ENCODE results near the gene NUTM2E.
"Not testable (repeated sequence)": the region's sequence is repeated elsewhere in the genome, so short reads cannot be mapped to it uniquely, and the experiment has no call there.

NUTM2E gene, protein sequence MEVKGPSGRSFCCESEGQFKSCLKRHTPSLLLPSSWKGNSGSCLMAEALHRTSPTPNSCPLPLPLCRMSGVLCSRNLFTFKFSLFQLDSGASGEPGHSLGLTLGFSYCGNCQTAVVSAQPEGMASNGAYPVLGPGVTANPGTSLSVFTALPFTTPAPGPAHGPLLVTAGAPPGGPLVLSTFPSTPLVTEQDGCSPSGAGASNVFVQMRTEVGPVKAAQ (N-terminal part only)

DNA sequence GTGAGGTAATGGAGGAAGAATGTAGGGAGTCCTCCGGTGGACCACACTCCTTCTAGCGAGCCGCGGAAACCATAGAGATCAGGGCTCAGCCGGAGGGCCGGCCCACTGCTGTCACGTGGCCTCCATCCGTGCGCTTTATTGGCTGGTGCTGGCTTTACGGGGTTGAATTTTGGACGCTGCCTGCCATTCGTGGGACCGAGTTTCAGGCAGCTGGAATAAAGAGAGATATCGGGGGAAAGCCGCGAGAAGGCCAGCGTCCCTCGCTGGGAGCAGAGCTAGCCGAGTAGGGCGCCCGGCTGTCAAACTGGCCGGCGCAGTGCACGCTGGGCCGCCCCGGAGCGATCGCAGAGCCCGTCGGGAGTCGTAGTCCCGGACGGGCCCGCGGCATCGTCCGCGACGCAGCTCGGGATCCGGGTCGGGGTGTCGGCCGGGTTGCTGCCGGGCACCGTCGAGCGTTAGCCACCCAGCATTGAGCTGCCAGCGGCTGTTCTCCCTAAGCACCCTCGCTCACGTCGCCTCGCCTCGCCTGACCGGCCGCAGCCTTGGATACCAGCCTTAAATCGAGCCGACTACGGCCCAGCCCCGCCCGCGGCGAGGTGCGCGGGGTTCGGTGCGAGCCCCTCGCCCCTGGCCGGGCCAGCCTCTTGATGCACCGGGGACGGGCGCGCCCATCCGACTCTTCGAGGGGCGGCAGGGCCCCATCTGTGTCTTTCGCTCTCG, at the start of gene NUTM2E:
Gene NUTM2E, plus strand, starts transcription at position 244 of the 720 bp plus-strand sequence. CDS start 15,002 bp downstream, outside the sequence.
- peak; percentile 2 for DNase-seq

DNA sequence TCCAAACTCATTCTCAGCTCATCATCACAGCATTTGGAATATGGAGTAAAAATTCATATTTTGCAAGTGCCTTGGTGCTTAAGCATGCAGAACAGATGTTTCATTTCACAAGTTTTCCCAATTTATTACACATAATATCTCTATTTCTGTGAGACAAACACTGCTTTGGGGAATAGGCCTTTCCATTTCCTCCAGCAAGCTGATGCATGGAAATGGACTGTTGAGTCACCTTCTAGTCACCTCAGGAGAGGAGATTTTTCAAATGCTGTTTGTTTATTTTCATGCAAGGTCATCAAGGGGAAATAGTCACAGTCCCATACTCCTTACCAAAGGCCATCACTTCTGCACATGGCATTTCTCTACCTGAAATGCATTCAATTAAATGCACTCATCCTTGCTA, 48.5 kb upstream of the NUTM2E start:
- not testable (repeated sequence) for DNase-seq

DNA sequence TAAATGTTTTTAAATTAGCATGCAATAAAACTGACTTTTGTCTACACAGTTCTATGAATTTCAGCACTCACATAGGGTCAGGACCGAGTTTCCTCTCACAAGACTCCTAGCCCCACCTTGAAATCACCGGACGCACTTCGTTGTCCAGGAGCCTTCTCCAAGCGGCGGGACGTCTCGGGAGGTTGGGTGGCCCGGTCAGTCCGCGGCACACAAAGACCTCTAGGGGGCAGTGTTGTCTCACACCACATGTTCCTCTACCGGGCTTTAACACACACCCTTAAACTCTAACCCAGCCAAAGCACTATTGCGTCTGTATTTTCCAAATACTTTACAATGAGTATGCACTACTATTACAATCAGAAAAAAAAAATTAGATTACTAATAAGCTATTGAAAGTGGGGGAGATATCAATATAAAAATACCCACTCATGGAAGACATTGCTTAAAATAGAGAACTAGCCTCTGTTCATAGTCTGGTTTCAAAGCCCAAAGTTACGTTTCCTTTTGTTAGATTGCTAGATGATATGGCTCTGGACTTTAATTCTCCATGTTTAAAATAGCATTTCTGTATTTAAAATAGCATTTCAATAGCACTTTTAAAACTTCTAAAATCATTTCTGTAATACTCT, 47.1 kb upstream of the NUTM2E start:
- not testable (repeated sequence) for DNase-seq

DNA sequence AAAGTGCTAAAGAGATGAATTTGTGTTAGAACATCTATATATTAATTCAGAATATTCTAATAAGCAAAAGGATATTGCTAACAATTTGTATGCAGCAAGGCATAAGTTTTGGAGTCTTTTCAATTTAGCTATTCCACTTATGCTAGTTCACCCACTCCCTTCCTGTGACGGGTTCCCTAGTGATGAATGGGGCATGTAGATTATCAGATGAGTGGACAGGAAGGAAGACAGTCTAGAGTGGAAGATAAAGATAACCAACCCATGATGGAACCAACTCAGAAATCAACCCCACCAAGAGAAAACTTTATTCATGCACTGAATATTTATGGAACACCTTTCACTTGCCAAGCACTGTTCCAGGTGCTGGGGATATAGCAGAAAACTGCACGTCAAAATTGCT, 46.5 kb upstream of the NUTM2E start:
- DNase-seq = not testable (repeated sequence)

DNA sequence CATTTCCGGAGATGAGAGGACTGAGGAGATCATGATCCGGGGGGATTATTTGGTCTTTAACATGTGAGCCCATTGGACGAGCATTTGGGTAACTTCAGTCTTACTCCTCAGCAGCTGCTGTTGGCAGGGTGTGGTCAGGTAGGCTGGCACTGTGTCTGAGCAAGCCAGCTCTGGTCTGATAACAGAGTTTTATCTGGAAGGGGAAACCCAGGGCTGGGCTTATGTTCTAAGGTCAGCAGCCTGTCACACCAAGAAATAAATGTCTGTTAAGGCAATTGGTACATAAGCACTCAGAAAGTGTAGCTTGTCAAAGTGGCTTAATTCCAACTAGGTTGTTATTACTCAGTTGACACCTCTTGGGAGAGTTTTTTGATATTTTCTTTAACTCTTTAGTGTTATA, 45.0 kb upstream of the NUTM2E start:
- not testable (repeated sequence) for DNase-seq

DNA sequence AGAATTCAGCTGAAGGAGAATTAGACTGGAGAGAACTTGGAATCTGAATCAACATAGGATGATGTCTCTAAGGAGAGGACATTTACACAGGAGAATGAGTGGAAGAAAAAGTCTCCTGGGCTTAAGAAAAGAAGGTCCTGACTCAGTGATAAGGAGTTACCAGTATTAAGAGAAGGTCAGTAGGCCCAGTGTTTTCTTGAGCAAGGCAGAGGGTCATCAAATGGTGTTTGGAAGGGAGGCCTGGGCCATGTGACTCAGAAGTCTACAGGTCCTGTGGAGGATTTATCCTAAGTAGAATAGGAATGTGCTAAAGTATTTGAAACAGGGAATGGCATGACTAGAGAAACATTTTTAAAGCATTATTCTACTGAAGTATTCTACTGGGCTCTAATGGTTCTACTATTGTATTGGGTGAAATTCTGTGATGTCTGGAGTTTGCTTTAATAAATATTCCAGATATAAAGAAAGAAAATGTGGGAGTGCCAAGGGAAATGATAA, 39.0 kb upstream of the NUTM2E start:
- not testable (repeated sequence) for DNase-seq

DNA sequence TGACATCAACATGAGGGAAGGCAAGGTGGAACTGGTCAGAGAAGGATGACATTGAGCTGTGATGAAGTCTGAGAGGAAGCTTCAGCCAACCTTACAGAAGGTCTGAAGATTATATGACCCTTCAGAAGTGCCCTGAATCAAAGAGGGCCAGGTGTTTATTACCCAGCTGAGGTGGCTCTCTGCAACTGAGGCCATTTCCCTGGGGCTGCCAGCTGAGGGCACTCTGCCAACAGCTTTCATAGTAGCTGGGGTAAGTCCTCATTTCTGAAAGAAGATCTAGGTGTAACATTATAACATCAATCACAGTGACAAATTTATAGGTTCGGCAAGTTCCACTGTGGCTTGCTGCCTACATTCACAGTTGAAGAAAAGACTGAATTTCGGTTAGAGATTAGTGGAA, 37.2 kb upstream of the NUTM2E start:
- DNase-seq = not testable (repeated sequence)

DNA sequence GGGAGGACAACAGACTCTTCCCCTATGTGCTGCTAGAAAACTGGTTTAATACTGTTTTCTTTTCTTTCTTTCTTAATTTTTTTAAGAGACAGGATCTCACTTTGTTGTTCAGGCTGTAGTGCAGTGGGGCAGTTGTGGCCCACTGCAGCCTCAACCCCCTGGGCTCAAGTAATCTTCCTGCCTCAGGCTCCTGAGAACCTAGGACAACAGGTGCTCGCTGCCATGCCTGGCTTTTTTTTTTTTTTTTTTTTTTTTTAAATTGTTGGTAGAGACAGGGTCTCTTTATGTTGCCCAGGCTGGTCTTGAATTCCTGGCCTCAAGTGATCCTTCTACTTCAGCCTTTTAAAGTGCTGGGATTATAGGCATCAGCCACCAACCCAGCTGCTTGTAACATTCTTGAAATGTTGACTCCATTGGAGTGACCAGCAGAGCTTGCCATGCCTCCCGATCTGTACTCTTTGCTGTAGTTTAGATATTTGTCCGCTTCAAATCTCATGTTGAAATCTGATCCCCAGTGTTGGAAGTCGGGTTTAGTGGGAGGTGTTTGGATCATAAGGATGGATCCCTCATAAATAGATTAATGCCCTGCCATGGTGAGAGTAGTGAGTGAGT, 34.5 kb upstream of the NUTM2E start:
- not testable (repeated sequence) for DNase-seq

DNA sequence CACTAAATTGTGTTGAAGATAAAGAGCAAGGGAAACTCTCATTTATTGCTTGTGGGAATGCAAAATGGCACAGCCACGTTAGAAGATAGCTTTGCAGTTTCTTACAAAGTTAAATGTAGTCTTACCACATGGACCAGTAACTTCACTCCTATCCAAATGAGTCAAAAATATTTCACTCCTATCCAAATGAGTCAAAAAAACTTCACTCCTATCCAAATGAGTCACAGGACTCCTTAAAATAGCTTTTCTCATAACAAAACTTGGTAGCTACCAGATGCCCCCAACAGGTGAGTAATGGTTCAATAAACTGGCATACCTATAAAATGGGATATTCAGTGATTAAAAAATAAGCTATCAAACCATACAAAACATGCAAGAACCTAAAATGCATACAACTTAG, 27.2 kb upstream of the NUTM2E start:
- not testable (repeated sequence) for DNase-seq

DNA sequence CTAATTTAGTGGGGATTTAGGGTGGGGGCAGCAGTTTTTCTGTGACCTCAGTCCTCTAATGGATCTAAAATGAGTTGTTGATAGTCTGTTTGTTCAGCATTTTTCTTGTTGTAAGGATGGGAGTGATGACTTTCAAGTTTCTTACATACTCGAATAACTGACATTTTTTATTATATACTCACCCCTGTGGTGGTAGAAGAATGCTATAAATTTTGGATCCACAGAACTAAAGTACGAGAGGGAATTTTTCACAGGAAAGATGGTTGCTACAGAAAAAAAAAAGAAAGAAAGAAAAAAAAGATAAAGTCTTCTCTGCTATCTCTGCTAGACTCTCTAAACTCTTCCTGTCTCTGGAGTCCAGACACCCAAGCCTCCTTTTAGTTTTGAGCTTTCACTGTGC, 20.7 kb upstream of the NUTM2E start:
- not testable (repeated sequence) for DNase-seq

DNA sequence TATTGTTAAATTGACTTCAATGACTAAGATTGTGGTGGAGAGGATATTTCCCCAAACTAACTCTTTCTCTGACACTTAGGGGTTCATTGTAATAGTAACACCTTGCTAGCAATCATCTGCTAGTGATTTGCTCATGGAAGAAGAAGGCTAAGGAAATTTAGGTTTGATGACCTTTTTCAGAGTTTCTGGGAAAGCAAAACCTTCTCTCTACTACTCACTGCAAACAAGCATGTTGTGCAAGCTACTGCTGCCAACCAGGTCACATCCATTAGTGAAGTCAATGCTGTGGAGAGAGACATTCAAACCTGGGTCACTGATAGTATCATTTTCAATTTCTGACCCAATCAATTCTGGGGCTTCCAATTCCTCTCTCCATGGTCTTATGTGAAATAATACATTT, 14.6 kb upstream of the NUTM2E start:
- not testable (repeated sequence) for DNase-seq

DNA sequence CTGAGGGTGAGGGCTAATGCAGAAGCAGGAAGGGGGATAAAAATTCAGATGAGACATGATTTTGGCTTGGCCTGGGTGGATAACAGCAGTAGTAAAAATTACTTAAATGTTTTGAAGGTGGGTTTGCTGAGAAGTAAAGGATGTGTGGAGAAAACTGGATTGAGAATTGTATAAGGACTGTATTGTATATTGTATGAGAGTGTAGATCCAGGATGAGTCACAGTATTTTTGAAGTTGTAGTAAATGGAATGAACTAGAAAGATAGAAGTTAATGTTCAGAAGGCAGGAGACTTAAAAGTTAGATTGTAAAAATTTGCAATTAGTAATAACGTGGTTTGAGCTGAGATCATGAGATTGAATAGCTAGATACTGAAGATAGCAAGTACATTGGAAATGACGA, 10.2 kb upstream of the NUTM2E start:
- DNase-seq = not testable (repeated sequence)

DNA sequence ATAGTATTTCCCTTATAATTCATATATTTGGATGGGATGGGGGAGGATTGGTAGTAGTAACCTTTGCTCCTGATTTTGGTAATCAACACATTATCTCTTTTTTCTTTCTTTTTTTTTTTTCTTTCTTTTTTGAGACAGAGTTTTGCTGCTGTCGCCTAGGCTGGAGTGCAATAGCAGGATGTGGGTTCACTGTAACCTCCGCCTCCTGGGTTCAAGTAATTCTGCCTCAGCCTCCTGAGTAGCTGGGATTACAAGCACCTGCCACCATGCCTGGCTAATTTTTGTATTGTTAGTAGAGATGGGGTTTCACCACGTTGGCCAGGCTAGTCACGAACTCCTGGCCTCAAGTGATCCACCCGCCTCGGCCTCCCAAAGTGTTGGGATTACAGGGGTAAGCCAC, 3.2 kb upstream of the NUTM2E start:
- DNase-seq = not testable (repeated sequence)

DNA sequence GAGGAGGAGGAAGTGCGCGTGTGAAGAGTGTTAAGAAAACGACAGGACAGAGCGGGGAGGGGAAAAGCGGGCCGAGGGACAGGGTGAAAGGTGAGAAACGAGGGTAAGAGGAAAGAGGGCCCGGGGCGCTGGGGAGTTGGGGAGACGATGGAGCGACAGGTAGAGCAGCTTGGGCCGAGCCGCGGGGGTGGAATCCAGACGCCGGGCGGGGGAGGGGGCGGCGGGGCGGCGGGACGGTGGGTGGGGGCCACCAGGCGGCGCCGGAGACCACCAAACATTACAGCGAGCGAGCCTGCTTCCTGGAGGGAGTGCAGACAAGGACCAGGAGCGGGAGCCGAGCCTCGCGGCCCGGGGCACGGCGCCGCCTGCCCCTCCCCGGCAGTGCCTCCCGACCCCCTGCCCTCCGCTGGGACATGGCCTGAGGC, 940 bp upstream of the NUTM2E start:
- not testable (repeated sequence) for DNase-seq

DNA sequence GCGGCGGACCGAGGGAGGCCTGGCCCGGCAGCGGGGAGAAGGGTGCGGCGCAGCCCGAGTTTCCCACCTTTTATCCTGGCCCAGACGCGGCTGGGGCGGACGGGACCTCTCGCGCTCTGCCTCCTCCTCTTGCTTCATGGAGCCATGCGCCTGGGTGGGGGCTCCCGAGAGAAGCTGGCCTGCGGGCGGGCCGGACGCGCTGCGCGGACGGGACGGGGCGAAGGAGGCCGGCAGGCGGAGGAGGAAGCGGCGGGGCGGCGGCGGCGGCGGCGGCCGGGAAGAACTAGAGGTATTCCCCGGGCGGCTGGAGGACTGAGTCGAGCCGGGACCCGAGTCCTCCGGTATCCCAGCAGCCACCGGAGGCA, 426 bp upstream of the NUTM2E start:
- not testable (repeated sequence) for DNase-seq

DNA sequence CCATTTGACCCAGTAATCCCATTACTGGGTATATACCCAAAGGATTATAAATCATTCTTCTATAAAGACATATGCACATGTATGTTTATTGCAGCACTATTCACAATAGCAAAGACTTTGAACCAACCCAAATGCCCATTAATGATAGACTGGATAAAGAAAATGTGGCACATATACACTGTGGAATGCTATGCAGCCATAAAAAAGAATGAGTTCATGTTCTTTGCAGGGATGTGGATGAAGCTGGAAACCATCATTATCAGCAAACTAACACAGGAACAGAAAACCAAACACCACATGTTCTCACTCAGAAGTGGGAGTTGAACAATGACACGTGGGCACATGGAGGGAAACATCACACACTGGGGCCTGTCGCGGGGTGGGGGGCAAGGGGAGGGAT, 7.3 kb downstream of the NUTM2E start:
- not testable (repeated sequence) for DNase-seq

DNA sequence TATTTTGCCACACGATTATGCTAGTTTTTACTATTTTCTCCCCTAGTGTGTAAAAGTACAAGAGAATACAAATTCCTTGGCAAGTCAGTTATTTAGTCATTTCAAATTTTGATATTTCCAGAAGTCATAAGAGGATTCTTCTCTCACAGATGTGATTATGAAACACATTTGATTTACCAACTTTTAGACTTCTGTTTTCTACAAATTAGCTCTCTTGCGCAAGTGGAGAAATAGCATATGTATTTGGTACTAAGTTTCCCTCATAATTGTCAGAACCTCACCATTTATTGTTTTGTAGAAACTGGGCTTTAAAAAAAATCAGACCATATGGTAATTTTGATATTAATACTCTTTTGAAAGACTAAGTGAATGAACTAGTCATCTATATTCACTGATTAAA, 9.4 kb downstream of the NUTM2E start:
- not testable (repeated sequence) for DNase-seq

DNA sequence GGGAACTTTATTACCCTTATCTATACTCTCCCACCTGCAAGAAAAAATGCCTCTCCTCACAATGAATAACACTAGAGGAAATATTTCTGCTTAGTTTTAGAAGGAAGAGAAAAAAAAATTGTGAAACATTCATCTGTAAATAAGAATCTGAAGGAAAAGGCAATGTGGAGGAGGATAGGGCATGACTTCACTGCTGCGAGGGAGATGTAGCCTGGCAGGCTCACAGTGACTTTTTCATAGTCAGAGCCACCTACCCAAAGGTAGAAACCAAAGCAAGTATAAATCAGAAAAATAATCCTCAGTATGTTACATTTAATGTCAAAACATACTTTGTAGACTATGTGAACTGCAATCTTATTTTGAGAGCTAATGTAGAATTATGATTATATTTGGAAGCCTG, 10.4 kb downstream of the NUTM2E start:
- not testable (repeated sequence) for DNase-seq

DNA sequence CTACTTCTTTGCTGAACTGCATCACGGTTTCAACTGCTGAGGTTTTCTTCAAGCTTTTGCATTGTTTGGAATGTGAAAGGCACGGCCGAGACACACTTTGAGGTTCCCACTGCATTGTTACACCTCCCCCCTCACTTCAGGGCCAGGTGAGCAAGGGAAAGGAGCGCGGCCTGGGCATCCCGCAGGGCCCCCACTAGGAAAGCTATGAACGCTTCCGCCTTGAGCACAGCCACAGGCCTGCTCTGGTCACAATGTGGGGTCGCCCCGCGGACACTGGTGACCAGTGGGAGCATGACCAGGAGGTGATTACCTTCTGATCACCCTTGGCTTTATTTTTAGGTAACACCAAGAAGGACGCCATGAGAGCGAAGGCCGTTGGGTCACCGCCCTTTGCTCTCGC, 11.9 kb downstream of the NUTM2E start:
- not testable (repeated sequence) for DNase-seq

DNA sequence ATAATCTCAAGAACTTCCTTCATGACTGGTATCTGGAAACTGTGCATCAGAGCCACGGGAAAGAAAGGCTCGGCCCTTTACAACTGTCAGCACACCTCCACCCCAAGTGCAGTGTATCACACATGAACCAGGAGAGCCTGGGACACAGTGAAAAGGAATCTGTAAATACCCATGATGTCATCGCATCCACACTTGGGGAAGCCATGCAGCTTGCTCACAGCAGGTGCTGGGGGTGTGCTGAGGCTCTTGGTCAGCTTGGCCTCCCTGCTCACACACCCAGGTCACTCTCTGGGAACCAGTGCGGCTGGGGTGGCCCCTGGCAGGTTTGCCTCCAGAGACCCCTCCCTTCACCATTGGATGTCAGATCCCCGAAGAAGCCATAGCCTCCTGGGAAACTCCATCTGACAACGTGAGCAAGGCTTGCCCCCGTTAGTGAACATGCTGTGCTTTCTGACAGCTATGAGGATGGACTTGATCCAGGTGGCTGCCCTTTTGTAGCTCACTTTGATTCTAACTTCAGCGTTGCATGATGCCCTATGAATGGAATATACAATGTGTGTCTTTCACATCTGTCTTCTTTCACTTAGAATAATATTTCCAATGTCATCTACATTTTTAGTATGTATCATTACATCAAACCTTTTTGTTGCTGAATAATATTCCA, 26.8 kb downstream of the NUTM2E start:
- DNase-seq = not testable (repeated sequence)

DNA sequence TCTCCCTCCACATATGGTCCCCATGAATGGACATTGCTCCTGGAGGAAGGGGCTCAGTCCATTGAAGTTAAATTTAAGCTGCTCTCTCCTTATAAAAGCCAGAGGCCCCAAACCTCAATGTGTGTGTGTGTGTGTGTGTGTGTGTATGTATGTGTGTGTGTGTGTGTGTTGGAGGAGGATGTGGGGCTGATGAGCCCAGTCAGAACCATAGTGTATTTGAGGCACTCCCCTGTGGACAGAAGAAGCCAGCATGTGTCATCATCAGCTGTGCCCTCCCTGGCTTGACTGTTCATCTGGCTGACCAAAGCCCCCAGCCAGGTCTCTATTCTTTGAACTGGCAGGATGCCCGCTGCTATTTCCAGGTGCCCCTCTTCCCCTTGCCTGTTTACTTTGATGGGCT, 35.7 kb downstream of the NUTM2E start:
- not testable (repeated sequence) for DNase-seq

DNA sequence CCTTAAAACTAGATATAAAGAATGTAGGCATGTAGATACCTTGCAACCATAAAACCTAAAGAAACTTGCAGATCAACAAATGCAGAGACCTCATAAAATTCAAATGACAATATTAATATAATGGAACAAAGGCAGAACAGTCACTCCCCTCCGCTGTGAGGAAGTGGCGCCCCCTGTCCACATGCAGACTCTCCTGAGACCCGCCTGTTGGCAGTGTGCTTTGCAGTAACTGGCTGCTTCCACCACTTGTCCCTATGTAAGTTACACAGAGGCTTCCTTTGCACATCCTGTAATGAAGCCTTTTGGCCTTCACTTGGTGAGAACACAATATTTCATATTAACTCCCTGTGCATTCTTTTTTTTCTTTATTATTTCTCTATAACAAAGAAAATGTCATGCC, 36.3 kb downstream of the NUTM2E start:
- DNase-seq = not testable (repeated sequence)
